SK-N-SH (cell line): ENCODE data around the gene TLDC2. TPM values are rescaled to one million over a fixed set of nuclear protein-coding genes. Genes with fewer than 3 reads are reported as not detected.

ENCODE experiments used
- CTCF ChIA-PET: fragments of 300-600, 350-600 bp; formaldehyde crosslinking; extraction: SDS; loops from one replicate; lab custom pipeline; 2021; lab: Yijun Ruan, JAX
- POLR2A ChIA-PET: fragments of 350-600 bp; sonication (Branson Sonifier 250); formaldehyde crosslinking; extraction: SDS; loops from one replicate; lab custom pipeline; 2020; ENCODE audit warnings: antibody characterized with exemption, inconsistent platforms; lab: Yijun Ruan, JAX
- DNase-seq: peaks from one replicate; pipeline ENCODE4 v3.0.0; 2012
- H2AFZ ChIP-seq: fragments of 200-600 bp; sonication (generic); 2 replicates; pipeline ENCODE4 v1.8.1; 2016; ENCODE audit warnings: antibody characterized with exemption, mild to moderate bottlenecking, low read depth
- H3F3A ChIP-seq: fragments of 200-600 bp; sonication (generic); replicated peaks from 2 replicates; pipeline ENCODE3; 2016; ENCODE audit warnings: antibody characterized with exemption, mild to moderate bottlenecking; ENCODE audit not compliant: insufficient read depth
- H3K27ac ChIP-seq, 2 experiments: fragments of 200-500 bp in 1 of 2; fragments of 200-600 bp in 1 of 2; sonication (Bioruptor generic) in 1 of 2; sonication (generic), shearing (Covaris generic) in 1 of 2; 2 replicates each; pipeline versions ENCODE4 v1.5.1 to v1.6.1; 2014 to 2016; ENCODE audit warnings: low read depth in 2 of 2, inconsistent platforms in 1 of 2, low read length in 1 of 2, mild to moderate bottlenecking in 1 of 2, mixed read lengths in 1 of 2
- H3K27me3 ChIP-seq: fragments of 200-600 bp; sonication (generic), shearing (Covaris generic); 2 replicates; pipeline ENCODE4 v1.6.1; 2016; ENCODE audit warnings: mixed run types; ENCODE audit not compliant: insufficient read depth
- H3K36me3 ChIP-seq, 2 experiments: fragments of 200-500 bp in 1 of 2; fragments of 200-600 bp in 1 of 2; sonication (Bioruptor generic) in 1 of 2; sonication (generic) in 1 of 2; replicated peaks in 1 of 2; 2 replicates each; pipeline versions ENCODE3 to v1.5.1; 2014 to 2016; ENCODE audit warnings: low read length in 1 of 2, mild to moderate bottlenecking in 1 of 2; ENCODE audit not compliant: insufficient read depth in 2 of 2, control insufficient read depth in 1 of 2
- H3K4me1 ChIP-seq, 2 experiments: fragments of 200-500 bp in 1 of 2; fragments of 200-600 bp in 1 of 2; sonication (Bioruptor generic) in 1 of 2; sonication (generic), shearing (Covaris generic) in 1 of 2; 2 replicates each; pipeline versions ENCODE4 v1.5.1 to v1.6.1; 2014 to 2016; ENCODE audit warnings: low read depth in 1 of 2, low read length in 1 of 2, mixed run types in 1 of 2; ENCODE audit not compliant: insufficient read depth in 2 of 2, control insufficient read depth in 1 of 2
- H3K4me2 ChIP-seq: fragments of 200-600 bp; sonication (generic), shearing (Covaris generic); 2 replicates; pipeline ENCODE4 v1.6.1; 2017; ENCODE audit warnings: mixed run types
- H3K4me3 ChIP-seq, 2 experiments: fragments of 200-500 bp in 1 of 2; fragments of 200-600 bp in 1 of 2; sonication (Bioruptor generic) in 1 of 2; sonication (generic), shearing (Covaris generic) in 1 of 2; 2 replicates each; pipeline versions ENCODE4 v1.5.1 to v1.8.1; 2014 to 2016; ENCODE audit warnings: low read depth in 2 of 2, inconsistent platforms in 1 of 2, low read length in 1 of 2, mild to moderate bottlenecking in 1 of 2, mixed read lengths in 1 of 2, moderate library complexity in 1 of 2
- H3K79me2 ChIP-seq: fragments of 200-600 bp; sonication (generic); 2 replicates; pipeline ENCODE4 v1.8.1; 2017; ENCODE audit warnings: mild to moderate bottlenecking; ENCODE audit not compliant: insufficient read depth
- H3K9ac ChIP-seq: fragments of 200-600 bp; sonication (generic); 2 replicates; pipeline ENCODE4 v1.6.1; 2017; ENCODE audit warnings: mixed run types
- H3K9me2 ChIP-seq: fragments of 200-600 bp; sonication (generic); 2 replicates; pipeline ENCODE4 v1.6.1; 2017; ENCODE audit warnings: mixed run types
- H3K9me3 ChIP-seq: fragments of 200-600 bp; sonication (generic); 2 replicates; pipeline ENCODE4 v1.6.1; 2017; ENCODE audit warnings: mixed run types, mild to moderate bottlenecking, moderate library complexity
- H4K20me1 ChIP-seq: fragments of 200-600 bp; sonication (generic); 2 replicates; pipeline ENCODE4 v1.6.1; 2017; ENCODE audit warnings: mild to moderate bottlenecking, mixed run types; ENCODE audit not compliant: insufficient read depth
- CHD2 ChIP-seq: fragments of 150-350 bp; IDR thresholded peaks from 2 replicates; pipeline ENCODE4 v1.6.1; 2018; ENCODE audit warnings: low read length; ENCODE audit not compliant: partially characterized antibody
- ELF1 ChIP-seq: IDR thresholded peaks from 2 replicates; pipeline ENCODE4 v1.4.0; 2012
- EP300 ChIP-seq, 2 experiments: IDR thresholded peaks; 2 replicates each; pipeline versions ENCODE4 v1.4.0 to v1.6.1; 2012; ENCODE audit warnings: borderline replicate concordance in 1 of 2, low read depth in 1 of 2, low read length in 1 of 2
- FOSL2 ChIP-seq: IDR thresholded peaks from 2 replicates; pipeline ENCODE4 v1.4.0; 2012; ENCODE audit warnings: low read depth, mild to moderate bottlenecking, moderate library complexity, borderline replicate concordance
- FOXM1 ChIP-seq: IDR thresholded peaks from 2 replicates; pipeline ENCODE4 v1.4.0; 2012; ENCODE audit warnings: low read depth, mild to moderate bottlenecking
- GATA2 ChIP-seq: sonication (generic); formaldehyde crosslinking; IDR thresholded peaks from 2 replicates; pipeline ENCODE4 v1.5.0; 2020; ENCODE audit warnings: mild to moderate bottlenecking, missing genetic modification reagents
- JUND ChIP-seq: IDR thresholded peaks from 2 replicates; pipeline ENCODE4 v1.4.0; 2012
- PBX3 ChIP-seq: IDR thresholded peaks from 2 replicates; pipeline ENCODE4; 2012
- RAD21 ChIP-seq: IDR thresholded peaks from 2 replicates; pipeline ENCODE4 v1.6.1; 2012; ENCODE audit warnings: mild to moderate bottlenecking, low read length
- REST ChIP-seq: IDR thresholded peaks from 2 replicates; pipeline ENCODE4 v1.6.1; 2012; ENCODE audit warnings: mild to moderate bottlenecking, low read depth, low read length, moderate library complexity
- RFX5 ChIP-seq: IDR thresholded peaks from 2 replicates; pipeline ENCODE4 v1.6.1; 2012; ENCODE audit warnings: mild to moderate bottlenecking, improper control_type of control experiment, low read length
- RXRA ChIP-seq: IDR thresholded peaks from 2 replicates; pipeline ENCODE4 v1.4.0; 2012; ENCODE audit warnings: low read depth, mild to moderate bottlenecking, borderline replicate concordance
- SIN3A ChIP-seq: IDR thresholded peaks from 2 replicates; pipeline ENCODE4 v1.6.1; 2012; ENCODE audit warnings: low read depth, mild to moderate bottlenecking, low read length, moderate library complexity, borderline replicate concordance
- SMC3 ChIP-seq: IDR thresholded peaks from 2 replicates; pipeline ENCODE4 v1.6.1; 2012; ENCODE audit warnings: low read depth, low read length, improper control_type of control experiment
- TEAD4 ChIP-seq: IDR thresholded peaks from 2 replicates; pipeline ENCODE4 v1.4.0; 2012; ENCODE audit warnings: mild to moderate bottlenecking, borderline replicate concordance; ENCODE audit not compliant: insufficient read depth
- ZBTB33 ChIP-seq: IDR thresholded peaks from 2 replicates; pipeline ENCODE4 v1.4.0; 2012; ENCODE audit warnings: low read depth, borderline replicate concordance
- WGBS: methylation state at CpG from one replicate; pipeline ENCODE4 v1.1.6; 2017; ENCODE audit warnings: low lambda C conversion rate; 5-methylcytosine and 5-hydroxymethylcytosine counted together
- polyA plus RNA-seq, 3 experiments: library from polyadenylated mRNA; depleted of rRNA; stranded (reverse); fragments of >200 nt; gene quantifications; 2 replicates each; pipeline ENCODE4 v1.2.3, GENCODE V29; 2012

TLDC2 gene
- polyA plus RNA-seq, 1 of the 3 experiments (the other 2 are of a cell fraction) = 0.02 TPM

- no peak overlapping the region for H3K27ac ChIP-seq
- no peaks in the 10 kb centered on the region for H3K36me3 ChIP-seq
- no peak overlapping the region for H2AFZ ChIP-seq
- no peaks in the 10 kb centered on the region for H4K20me1 ChIP-seq
- no peak overlapping the region for H3K4me2 ChIP-seq
- H3K9ac ChIP-seq = no peak overlapping the region
- H3F3A ChIP-seq = no peaks in the 10 kb centered on the region
- no peak overlapping the region for H3K4me3 ChIP-seq
- DNase-seq = no peak
- peaks cover 0 to 7% of the 10 kb centered on the region in 2 experiments; a peak in 2 of 4 replicates for H3K4me1 ChIP-seq
- POLR2A ChIA-PET = no interaction called here
- no peaks in the 10 kb centered on the region for H3K9me2 ChIP-seq
- CTCF ChIA-PET = no interaction called here
- 100% methylated on average over 1 of the region's 4 CpGs for WGBS
- no peaks in the 10 kb centered on the region for H3K27me3 ChIP-seq
- no peaks in the 10 kb centered on the region for H3K79me2 ChIP-seq
- no peaks in the 10 kb centered on the region for H3K9me3 ChIP-seq
- TF ChIP-seq FOXM1 (no peak), RFX5 (no peak), SIN3A (no peak), EP300 (IDR thresholded peaks at IDR 0.05; ENCODE audit: borderline replicate concordance in 1 of 2, low read depth in 1 of 2, low read length in 1 of 2) (no peak), PBX3 (no peak), REST (no peak), TEAD4 (no peak), RAD21 (no peak), ELF1 (no peak), SMC3 (no peak), RXRA (no peak), CHD2 (no peak)
Observed at GRCh38 chr20:36891211-36891610, 15.3 kb downstream of the TLDC2 start.

GRCh38 chr20:36893801-36894200 is 17.9 kb downstream of the TLDC2 start:
- TF ChIP-seq FOXM1 (no peak), GATA2 (CRISPR knock-in tag) (no peak), RFX5 (no peak), FOSL2 (no peak), ZBTB33 (no peak), REST (no peak), ELF1 (no peak), PBX3 (no peak), JUND (no peak)
- POLR2A ChIA-PET = interaction anchor here (0.6 to 0.7 kb wide), 2 partner anchors 109 to 111 kb away, joined by 3 read pairs; no protein-coding TSS in a partner anchor
- WGBS = 91% methylated on average over 3 of the region's 3 CpGs

More at GRCh38 chr20:36893801-36894200, 17.9 kb downstream of the TLDC2 start:
- H3K27me3 ChIP-seq = no peaks in the 10 kb centered on the region
- peaks cover 0 to 3% of the 10 kb centered on the region in 2 experiments for H3K36me3 ChIP-seq
- no peak for DNase-seq
- H3K9me2 ChIP-seq = no peaks in the 10 kb centered on the region
- no peak overlapping the region for H3K9ac ChIP-seq
- H2AFZ ChIP-seq = no peak overlapping the region
- no peaks in the 10 kb centered on the region for H3K4me1 ChIP-seq
- H4K20me1 ChIP-seq = no peaks in the 10 kb centered on the region
- no peaks in the 10 kb centered on the region for H3F3A ChIP-seq
- no peak overlapping the region for H3K27ac ChIP-seq
- H3K4me2 ChIP-seq = no peak overlapping the region
- H3K9me3 ChIP-seq = no peaks in the 10 kb centered on the region
- H3K4me3 ChIP-seq = no peak overlapping the region
- CTCF ChIA-PET = interaction anchor here (0.6 to 1.4 kb wide), 4 partner anchors 25 to 242 kb away, joined by 3 to 5 read pairs (median 4); no protein-coding TSS in a partner anchor
- H3K79me2 ChIP-seq = no peaks in the 10 kb centered on the region
